Breast epithelium (tissue), 3 donors: ENCODE results near the gene LIPK.

Source experiments
- POLR2A ChIP-seq: fragments of 450-650 bp; IDR thresholded peaks from one replicate; pipeline ENCODE4 v1.6.1; 2016; ENCODE audit warnings: antibody characterized with exemption, mild to moderate bottlenecking, moderate library complexity
- POLR2AphosphoS5 ChIP-seq, 3 donors: sonication (generic); formaldehyde crosslinking; IDR thresholded peaks; one replicate each; pipeline ENCODE4 v1.6.1; 2017; ENCODE audit warnings: antibody characterized with exemption in 3 of 3
- TF ChIP-seq, protein P1 (sequence below), 3 donors: fragments of 450-650 bp; IDR thresholded peaks; one replicate each; pipeline ENCODE4 v1.5.1; 2016 to 2017; ENCODE audit warnings: antibody characterized with exemption in 3 of 3, mild to moderate bottlenecking in 3 of 3, moderate library complexity in 3 of 3

DNA sequence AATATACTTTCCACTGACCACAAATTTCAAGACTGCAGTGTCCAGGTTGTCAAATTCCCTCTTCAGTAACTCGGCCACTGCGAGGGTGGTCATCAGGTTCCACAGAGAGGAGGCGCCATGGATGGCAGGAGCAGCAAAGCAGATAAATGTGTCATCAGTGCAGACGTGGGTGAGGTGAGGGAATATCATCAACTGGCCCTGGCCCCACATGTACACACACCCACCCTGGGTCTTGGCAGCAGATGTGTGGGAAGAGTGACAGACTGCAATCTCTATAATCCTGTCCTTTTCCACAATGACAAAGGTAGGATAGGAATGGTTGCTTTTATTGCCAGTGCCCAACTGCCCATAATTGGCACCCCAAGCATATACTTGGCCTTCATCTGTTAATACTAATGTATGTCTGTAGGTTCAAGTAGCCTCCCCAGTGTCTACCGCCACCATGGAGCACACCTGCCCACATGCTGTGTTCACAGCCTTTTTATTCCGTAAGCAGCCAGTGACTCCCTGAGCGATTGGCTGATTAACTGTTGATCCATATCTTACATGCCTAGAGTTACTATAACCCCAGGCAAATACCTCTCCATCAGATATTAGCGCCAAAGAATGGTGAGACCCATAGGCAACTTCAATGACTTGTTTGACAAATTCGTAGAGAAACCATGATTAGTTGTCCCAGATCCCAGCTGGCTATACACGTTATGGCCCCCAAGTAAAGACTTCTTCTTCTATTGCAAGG is 80.2 kb downstream of the LIPK start:
- TF ChIP-seq, protein P1, sequence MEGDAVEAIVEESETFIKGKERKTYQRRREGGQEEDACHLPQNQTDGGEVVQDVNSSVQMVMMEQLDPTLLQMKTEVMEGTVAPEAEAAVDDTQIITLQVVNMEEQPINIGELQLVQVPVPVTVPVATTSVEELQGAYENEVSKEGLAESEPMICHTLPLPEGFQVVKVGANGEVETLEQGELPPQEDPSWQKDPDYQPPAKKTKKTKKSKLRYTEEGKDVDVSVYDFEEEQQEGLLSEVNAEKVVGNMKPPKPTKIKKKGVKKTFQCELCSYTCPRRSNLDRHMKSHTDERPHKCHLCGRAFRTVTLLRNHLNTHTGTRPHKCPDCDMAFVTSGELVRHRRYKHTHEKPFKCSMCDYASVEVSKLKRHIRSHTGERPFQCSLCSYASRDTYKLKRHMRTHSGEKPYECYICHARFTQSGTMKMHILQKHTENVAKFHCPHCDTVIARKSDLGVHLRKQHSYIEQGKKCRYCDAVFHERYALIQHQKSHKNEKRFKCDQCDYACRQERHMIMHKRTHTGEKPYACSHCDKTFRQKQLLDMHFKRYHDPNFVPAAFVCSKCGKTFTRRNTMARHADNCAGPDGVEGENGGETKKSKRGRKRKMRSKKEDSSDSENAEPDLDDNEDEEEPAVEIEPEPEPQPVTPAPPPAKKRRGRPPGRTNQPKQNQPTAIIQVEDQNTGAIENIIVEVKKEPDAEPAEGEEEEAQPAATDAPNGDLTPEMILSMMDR (IDR thresholded peaks at IDR 0.05) = no peak
- TF ChIP-seq POLR2A = no peak
- no peak for TF ChIP-seq POLR2AphosphoS5 (IDR thresholded peaks at IDR 0.05)
